SK-N-SH treated with all-trans-retinoic acid at 6 μM for 48 hours (cell line): ENCODE results near the gene MTMR10.

Experiments
- ATAC-seq: fragments of 200-7000 bp; cut with Tn5 transposase; 3 replicates; pipeline ENCODE4 v1.9.1; 2020; ENCODE audit warnings: mild to moderate bottlenecking, moderate library complexity
- ARNTL ChIP-seq: fragments of 450-650 bp; formaldehyde crosslinking; IDR thresholded peaks from 2 replicates; pipeline ENCODE4 v1.5.0; 2020; ENCODE audit warnings: low read depth, mild to moderate bottlenecking, moderate library complexity, borderline replicate concordance
- BACH2 ChIP-seq: fragments of 250-450 bp; sonication (Bioruptor Pico); IDR thresholded peaks from 2 replicates; pipeline ENCODE4 v1.9.0; 2021; ENCODE audit warnings: mild to moderate bottlenecking, borderline replicate concordance
- CSDC2 ChIP-seq: fragments of 250-450 bp; sonication (Bioruptor Pico); IDR thresholded peaks from 2 replicates; pipeline ENCODE4 v1.5.0; 2020; ENCODE audit warnings: mild to moderate bottlenecking, moderate library complexity
- ESRRG ChIP-seq: fragments of 250-450 bp; sonication (Bioruptor Pico); IDR thresholded peaks from 2 replicates; pipeline ENCODE4 v1.6.1; 2021; ENCODE audit warnings: mild to moderate bottlenecking
- GLIS3 ChIP-seq: fragments of 250-450 bp; sonication (Bioruptor Pico); IDR thresholded peaks from 2 replicates; pipeline ENCODE4 v1.5.0; 2020; ENCODE audit warnings: mild to moderate bottlenecking, moderate library complexity
- ISL1 ChIP-seq: fragments of 250-450 bp; sonication (Bioruptor Pico); IDR thresholded peaks from 2 replicates; pipeline ENCODE4 v2.1.2; 2022; ENCODE audit warnings: mild to moderate bottlenecking, moderate library complexity
- OSR1 ChIP-seq: fragments of 250-450 bp; sonication (Bioruptor Pico); IDR thresholded peaks from 2 replicates; pipeline ENCODE4 v1.8.0; 2022; ENCODE audit warnings: moderate library complexity, mild to moderate bottlenecking, inconsistent platforms
- PPARA ChIP-seq: fragments of 250-450 bp; sonication (Bioruptor Pico); IDR thresholded peaks from 2 replicates; pipeline ENCODE4 v1.5.0; 2020; ENCODE audit warnings: mild to moderate bottlenecking, borderline replicate concordance
- RARB ChIP-seq: fragments of 250-450 bp; sonication (Bioruptor Pico); IDR thresholded peaks from 2 replicates; pipeline ENCODE4 v1.8.0; 2021; ENCODE audit warnings: mild to moderate bottlenecking, moderate library complexity
- SNAI2 ChIP-seq: fragments of 250-450 bp; sonication (Bioruptor Pico); IDR thresholded peaks from 2 replicates; pipeline ENCODE4 v1.5.0; 2020; ENCODE audit warnings: mild to moderate bottlenecking, moderate library complexity
- TCF4 ChIP-seq: fragments of 250-450 bp; sonication (Bioruptor Pico); IDR thresholded peaks from 2 replicates; pipeline ENCODE4 v1.8.0; 2021; ENCODE audit warnings: mild to moderate bottlenecking, moderate library complexity, borderline replicate concordance
- TOX ChIP-seq: fragments of 250-450 bp; sonication (Bioruptor Pico); IDR thresholded peaks from 2 replicates; pipeline ENCODE4 v1.8.0; 2021; ENCODE audit warnings: mild to moderate bottlenecking, moderate library complexity, borderline replicate concordance
- ZC3H10 ChIP-seq: fragments of 250-450 bp; sonication (Bioruptor Pico); IDR thresholded peaks from 2 replicates; pipeline ENCODE4 v1.5.1; 2021; ENCODE audit warnings: mild to moderate bottlenecking, moderate library complexity
- ZFP3 ChIP-seq: fragments of 250-450 bp; sonication (Bioruptor Pico); IDR thresholded peaks from 2 replicates; pipeline ENCODE4 v1.5.0; 2020; ENCODE audit warnings: mild to moderate bottlenecking, moderate library complexity
- ZFP30 ChIP-seq: fragments of 450-650 bp; formaldehyde crosslinking; IDR thresholded peaks from 2 replicates; pipeline ENCODE4 v1.5.0; 2022; ENCODE audit warnings: mild to moderate bottlenecking, moderate library complexity
- ZNF565 ChIP-seq: fragments of 450-650 bp; formaldehyde crosslinking; conservative IDR thresholded peaks from 2 replicates; pipeline ENCODE4 v1.5.0; 2020; ENCODE audit warnings: low read depth, mild to moderate bottlenecking, moderate library complexity
- ZNF70 ChIP-seq: fragments of 450-650 bp; formaldehyde crosslinking; IDR thresholded peaks from 2 replicates; pipeline ENCODE4 v1.5.0; 2020; ENCODE audit warnings: mild to moderate bottlenecking, moderate library complexity
- ZNF8 ChIP-seq: fragments of 450-650 bp; formaldehyde crosslinking; IDR thresholded peaks from 2 replicates; pipeline ENCODE4 v1.5.0; 2020; ENCODE audit warnings: mild to moderate bottlenecking, moderate library complexity
- TF ChIP-seq, protein P1 (sequence below): fragments of 250-450 bp; sonication (Bioruptor Pico); IDR thresholded peaks from 2 replicates; pipeline ENCODE4 v1.5.0; 2020; ENCODE audit warnings: mild to moderate bottlenecking, moderate library complexity
- TF ChIP-seq, protein P2 (sequence below): fragments of 250-450 bp; sonication (Bioruptor Pico); IDR thresholded peaks from 2 replicates; pipeline ENCODE4 v1.5.1; 2021; ENCODE audit warnings: mild to moderate bottlenecking, moderate library complexity
- TF ChIP-seq, protein P3 (sequence below): fragments of 250-450 bp; sonication (Bioruptor Pico); IDR thresholded peaks from 2 replicates; pipeline ENCODE4 v1.8.0; 2020; ENCODE audit warnings: mild to moderate bottlenecking, moderate library complexity, borderline replicate concordance
- TF ChIP-seq, protein P4 (sequence below): fragments of 250-450 bp; sonication (Bioruptor Pico); IDR thresholded peaks from 2 replicates; pipeline ENCODE4 v1.5.1; 2020; ENCODE audit warnings: low read depth, mild to moderate bottlenecking, moderate library complexity
- TF ChIP-seq, protein P5 (sequence below): fragments of 250-450 bp; sonication (Bioruptor Pico); IDR thresholded peaks from 2 replicates; pipeline ENCODE4 v1.8.0; 2021; ENCODE audit warnings: low read depth, mild to moderate bottlenecking, moderate library complexity, borderline replicate concordance

Gene MTMR10

DNA sequence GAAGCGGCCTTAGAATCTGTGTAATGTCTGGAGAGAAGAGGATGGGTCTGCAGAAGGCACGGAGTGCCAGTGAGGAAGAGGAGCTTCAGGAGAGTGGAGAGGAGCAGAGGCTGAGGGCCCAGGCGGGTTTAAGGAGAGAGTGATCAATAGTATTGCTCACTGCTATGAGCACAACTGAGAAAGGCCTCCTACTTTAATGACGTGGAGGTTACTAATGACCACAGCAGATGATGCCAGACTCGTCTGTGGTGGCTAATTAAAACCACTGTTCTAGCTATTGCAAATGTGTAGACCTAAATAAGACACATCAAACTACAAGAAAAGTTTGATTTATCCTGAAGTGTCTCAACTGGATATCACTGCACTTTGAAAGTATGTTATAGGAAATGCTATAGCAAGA, 33.2 kb downstream of the MTMR10 start:
- TF ChIP-seq ARNTL (no peak), PPARA (CRISPR knock-in tag) (no peak), BACH2 (no peak), ZNF8 (CRISPR knock-in tag) (no peak), RARB (CRISPR knock-in tag) (no peak), TCF4 (CRISPR knock-in tag) (no peak), ESRRG (no peak), OSR1 (CRISPR knock-in tag) (no peak), ZC3H10 (no peak), ZFP30 (no peak), SNAI2 (CRISPR knock-in tag) (no peak), ISL1 (CRISPR knock-in tag) (no peak), TOX (CRISPR knock-in tag) (no peak)
- TF ChIP-seq, protein P1, sequence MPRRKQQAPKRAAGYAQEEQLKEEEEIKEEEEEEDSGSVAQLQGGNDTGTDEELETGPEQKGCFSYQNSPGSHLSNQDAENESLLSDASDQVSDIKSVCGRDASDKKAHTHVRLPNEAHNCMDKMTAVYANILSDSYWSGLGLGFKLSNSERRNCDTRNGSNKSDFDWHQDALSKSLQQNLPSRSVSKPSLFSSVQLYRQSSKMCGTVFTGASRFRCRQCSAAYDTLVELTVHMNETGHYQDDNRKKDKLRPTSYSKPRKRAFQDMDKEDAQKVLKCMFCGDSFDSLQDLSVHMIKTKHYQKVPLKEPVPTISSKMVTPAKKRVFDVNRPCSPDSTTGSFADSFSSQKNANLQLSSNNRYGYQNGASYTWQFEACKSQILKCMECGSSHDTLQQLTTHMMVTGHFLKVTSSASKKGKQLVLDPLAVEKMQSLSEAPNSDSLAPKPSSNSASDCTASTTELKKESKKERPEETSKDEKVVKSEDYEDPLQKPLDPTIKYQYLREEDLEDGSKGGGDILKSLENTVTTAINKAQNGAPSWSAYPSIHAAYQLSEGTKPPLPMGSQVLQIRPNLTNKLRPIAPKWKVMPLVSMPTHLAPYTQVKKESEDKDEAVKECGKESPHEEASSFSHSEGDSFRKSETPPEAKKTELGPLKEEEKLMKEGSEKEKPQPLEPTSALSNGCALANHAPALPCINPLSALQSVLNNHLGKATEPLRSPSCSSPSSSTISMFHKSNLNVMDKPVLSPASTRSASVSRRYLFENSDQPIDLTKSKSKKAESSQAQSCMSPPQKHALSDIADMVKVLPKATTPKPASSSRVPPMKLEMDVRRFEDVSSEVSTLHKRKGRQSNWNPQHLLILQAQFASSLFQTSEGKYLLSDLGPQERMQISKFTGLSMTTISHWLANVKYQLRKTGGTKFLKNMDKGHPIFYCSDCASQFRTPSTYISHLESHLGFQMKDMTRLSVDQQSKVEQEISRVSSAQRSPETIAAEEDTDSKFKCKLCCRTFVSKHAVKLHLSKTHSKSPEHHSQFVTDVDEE (CRISPR knock-in tag) = no peak
- TF ChIP-seq, protein P2, sequence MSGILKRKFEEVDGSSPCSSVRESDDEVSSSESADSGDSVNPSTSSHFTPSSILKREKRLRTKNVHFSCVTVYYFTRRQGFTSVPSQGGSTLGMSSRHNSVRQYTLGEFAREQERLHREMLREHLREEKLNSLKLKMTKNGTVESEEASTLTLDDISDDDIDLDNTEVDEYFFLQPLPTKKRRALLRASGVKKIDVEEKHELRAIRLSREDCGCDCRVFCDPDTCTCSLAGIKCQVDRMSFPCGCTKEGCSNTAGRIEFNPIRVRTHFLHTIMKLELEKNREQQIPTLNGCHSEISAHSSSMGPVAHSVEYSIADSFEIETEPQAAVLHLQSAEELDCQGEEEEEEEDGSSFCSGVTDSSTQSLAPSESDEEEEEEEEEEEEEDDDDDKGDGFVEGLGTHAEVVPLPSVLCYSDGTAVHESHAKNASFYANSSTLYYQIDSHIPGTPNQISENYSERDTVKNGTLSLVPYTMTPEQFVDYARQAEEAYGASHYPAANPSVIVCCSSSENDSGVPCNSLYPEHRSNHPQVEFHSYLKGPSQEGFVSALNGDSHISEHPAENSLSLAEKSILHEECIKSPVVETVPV (CRISPR knock-in tag) = no peak
- TF ChIP-seq, protein P3, sequence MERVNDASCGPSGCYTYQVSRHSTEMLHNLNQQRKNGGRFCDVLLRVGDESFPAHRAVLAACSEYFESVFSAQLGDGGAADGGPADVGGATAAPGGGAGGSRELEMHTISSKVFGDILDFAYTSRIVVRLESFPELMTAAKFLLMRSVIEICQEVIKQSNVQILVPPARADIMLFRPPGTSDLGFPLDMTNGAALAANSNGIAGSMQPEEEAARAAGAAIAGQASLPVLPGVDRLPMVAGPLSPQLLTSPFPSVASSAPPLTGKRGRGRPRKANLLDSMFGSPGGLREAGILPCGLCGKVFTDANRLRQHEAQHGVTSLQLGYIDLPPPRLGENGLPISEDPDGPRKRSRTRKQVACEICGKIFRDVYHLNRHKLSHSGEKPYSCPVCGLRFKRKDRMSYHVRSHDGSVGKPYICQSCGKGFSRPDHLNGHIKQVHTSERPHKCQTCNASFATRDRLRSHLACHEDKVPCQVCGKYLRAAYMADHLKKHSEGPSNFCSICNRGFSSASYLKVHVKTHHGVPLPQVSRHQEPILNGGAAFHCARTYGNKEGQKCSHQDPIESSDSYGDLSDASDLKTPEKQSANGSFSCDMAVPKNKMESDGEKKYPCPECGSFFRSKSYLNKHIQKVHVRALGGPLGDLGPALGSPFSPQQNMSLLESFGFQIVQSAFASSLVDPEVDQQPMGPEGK (CRISPR knock-in tag) = no peak
- no peak for ATAC-seq

DNA sequence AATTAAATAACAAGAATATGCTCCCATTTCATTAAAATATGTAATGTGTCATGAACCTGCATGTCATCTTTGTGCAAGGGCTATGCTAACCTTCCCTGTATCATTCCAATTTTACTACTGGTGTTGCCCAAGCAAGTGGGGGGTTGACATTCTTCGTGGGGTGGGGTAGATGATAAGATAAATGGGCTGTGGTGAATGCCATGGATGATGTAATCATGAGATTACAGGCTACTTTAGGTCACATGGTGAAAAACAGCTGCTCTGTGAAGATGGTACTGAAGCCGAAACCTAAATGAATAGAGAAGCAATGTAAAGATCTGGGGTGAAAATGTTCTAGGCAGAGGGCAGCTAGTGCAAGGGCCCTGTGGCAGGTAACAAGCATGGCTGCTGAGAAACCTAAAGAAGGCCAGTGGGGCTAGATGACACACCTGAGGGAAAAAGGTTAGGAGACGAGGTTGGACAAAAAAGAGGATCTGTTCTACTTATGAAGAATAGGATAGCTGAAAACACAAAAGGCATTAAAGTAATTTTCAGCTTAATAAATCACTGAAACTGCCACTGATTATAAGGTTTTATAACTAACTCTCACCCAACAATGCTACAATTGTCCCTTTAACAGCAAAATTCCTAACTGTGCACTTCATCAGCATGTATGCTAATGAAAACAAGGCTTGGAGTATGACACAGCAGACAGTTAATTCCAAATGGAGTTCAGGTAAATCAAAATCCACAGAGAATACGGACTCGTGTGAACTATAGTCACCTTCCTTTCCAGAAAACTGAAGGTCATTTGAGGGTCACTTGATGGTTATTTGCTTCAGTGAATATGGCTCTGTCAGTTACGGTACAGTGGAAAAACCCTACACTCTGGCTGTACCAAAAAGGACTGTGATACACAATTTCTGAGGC, 35.0 kb downstream of the MTMR10 start:
- ATAC-seq = no peak
- TF ChIP-seq CSDC2 (CRISPR knock-in tag) (no peak), ISL1 (CRISPR knock-in tag) (no peak), ZNF8 (CRISPR knock-in tag) (no peak), BACH2 (no peak), ZFP3 (CRISPR knock-in tag) (no peak), ZNF565 (CRISPR knock-in tag) (no peak), ZC3H10 (no peak), OSR1 (CRISPR knock-in tag) (no peak), ZNF70 (no peak), ARNTL (no peak), ZFP30 (no peak), GLIS3 (CRISPR knock-in tag) (no peak)
- TF ChIP-seq, protein P4, sequence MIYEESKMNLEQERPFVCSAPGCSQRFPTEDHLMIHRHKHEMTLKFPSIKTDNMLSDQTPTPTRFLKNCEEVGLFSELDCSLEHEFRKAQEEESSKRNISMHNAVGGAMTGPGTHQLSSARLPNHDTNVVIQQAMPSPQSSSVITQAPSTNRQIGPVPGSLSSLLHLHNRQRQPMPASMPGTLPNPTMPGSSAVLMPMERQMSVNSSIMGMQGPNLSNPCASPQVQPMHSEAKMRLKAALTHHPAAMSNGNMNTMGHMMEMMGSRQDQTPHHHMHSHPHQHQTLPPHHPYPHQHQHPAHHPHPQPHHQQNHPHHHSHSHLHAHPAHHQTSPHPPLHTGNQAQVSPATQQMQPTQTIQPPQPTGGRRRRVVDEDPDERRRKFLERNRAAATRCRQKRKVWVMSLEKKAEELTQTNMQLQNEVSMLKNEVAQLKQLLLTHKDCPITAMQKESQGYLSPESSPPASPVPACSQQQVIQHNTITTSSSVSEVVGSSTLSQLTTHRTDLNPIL (CRISPR knock-in tag) = no peak
- TF ChIP-seq, protein P5, sequence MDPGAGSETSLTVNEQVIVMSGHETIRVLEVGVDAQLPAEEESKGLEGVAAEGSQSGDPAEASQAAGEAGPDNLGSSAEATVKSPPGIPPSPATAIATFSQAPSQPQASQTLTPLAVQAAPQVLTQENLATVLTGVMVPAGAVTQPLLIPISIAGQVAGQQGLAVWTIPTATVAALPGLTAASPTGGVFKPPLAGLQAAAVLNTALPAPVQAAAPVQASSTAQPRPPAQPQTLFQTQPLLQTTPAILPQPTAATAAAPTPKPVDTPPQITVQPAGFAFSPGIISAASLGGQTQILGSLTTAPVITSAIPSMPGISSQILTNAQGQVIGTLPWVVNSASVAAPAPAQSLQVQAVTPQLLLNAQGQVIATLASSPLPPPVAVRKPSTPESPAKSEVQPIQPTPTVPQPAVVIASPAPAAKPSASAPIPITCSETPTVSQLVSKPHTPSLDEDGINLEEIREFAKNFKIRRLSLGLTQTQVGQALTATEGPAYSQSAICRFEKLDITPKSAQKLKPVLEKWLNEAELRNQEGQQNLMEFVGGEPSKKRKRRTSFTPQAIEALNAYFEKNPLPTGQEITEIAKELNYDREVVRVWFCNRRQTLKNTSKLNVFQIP (CRISPR knock-in tag) = no peak
- TF ChIP-seq, protein P2 (CRISPR knock-in tag) = no peak
